Neural crest cell (in vitro differentiated cells): Measurements from ENCODE around the gene OR51D1. TPM values are rescaled to one million over a fixed set of nuclear protein-coding genes. Genes with fewer than 3 reads are reported as not detected.
A peak's percentile ranks its signal among the peaks of the same experiment; 100 is the strongest.

ENCODE experiments used
- DNase-seq: peaks from one replicate; pipeline ENCODE4 v3.0.0; 2021; ENCODE audit warnings: low read depth, mixed read lengths, low spot score
- H3K27ac Mint-ChIP-seq: one replicate; pipeline ENCODE4 v1.8.0; 2021; ENCODE audit warnings: mild to moderate bottlenecking, mixed read lengths; ENCODE audit not compliant: unreplicated experiment
- H3K27me3 Mint-ChIP-seq: 2 replicates; pipeline ENCODE4 v1.8.0; 2021; ENCODE audit warnings: low read depth, mild to moderate bottlenecking, mixed read lengths
- H3K36me3 Mint-ChIP-seq: 2 replicates; pipeline ENCODE4 v1.8.0; 2021; ENCODE audit warnings: low read depth, mild to moderate bottlenecking, mixed read lengths
- H3K4me1 Mint-ChIP-seq: 2 replicates; pipeline ENCODE4 v1.8.0; 2021; ENCODE audit warnings: mixed read lengths
- H3K4me3 Mint-ChIP-seq: one replicate; pipeline ENCODE4 v1.8.0; 2021; ENCODE audit warnings: mild to moderate bottlenecking, mixed read lengths
- H3K9me3 Mint-ChIP-seq: 2 replicates; pipeline ENCODE4 v1.8.0; 2021; ENCODE audit warnings: mixed read lengths
- total RNA-seq: library from RNA; stranded (reverse); gene quantifications from 2 replicates; pipeline ENCODE4 v1.2.1, GENCODE V29; 2021
- TF ChIP-seq, protein P1 (sequence below): fragments of 200-600 bp; sonication (generic); conservative IDR thresholded peaks from 2 replicates; pipeline ENCODE4 v1.5.0; 2021; ENCODE audit warnings: antibody characterized with exemption, mild to moderate bottlenecking

OR51D1 gene
- total RNA-seq, 1 donor from 2014 or later = not detected

DNA sequence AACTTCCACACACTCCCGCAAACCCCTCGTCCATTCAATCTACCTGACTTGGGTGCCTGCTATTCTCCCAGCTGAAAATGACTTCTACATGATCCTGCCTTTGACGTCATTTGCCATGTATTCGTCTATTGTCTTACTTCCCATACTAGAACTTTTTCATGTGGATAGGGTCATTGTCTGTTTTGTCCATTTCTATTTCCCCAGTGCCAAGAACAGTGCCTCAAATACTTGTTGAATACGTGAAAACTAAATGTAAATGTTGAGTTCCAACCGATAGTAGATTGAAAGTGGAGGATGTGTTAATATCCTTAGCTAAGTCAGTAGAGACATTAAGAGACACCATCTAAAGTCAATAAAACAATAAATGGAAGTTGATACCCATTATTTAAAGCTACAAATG, 30.2 kb upstream of the OR51D1 start:
- H3K27ac Mint-ChIP-seq = peak overlapping the region; percentile 3
- peaks cover 18% of the 10 kb centered on the region for H3K27me3 Mint-ChIP-seq
- H3K36me3 Mint-ChIP-seq = no peaks in the 10 kb centered on the region
- TF ChIP-seq, protein P1, sequence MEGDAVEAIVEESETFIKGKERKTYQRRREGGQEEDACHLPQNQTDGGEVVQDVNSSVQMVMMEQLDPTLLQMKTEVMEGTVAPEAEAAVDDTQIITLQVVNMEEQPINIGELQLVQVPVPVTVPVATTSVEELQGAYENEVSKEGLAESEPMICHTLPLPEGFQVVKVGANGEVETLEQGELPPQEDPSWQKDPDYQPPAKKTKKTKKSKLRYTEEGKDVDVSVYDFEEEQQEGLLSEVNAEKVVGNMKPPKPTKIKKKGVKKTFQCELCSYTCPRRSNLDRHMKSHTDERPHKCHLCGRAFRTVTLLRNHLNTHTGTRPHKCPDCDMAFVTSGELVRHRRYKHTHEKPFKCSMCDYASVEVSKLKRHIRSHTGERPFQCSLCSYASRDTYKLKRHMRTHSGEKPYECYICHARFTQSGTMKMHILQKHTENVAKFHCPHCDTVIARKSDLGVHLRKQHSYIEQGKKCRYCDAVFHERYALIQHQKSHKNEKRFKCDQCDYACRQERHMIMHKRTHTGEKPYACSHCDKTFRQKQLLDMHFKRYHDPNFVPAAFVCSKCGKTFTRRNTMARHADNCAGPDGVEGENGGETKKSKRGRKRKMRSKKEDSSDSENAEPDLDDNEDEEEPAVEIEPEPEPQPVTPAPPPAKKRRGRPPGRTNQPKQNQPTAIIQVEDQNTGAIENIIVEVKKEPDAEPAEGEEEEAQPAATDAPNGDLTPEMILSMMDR = no peak
- peak overlapping the region; percentile 96 for H3K4me3 Mint-ChIP-seq
- DNase-seq = no peak
- peaks cover 16% of the 10 kb centered on the region for H3K4me1 Mint-ChIP-seq
- no peaks in the 10 kb centered on the region for H3K9me3 Mint-ChIP-seq

DNA sequence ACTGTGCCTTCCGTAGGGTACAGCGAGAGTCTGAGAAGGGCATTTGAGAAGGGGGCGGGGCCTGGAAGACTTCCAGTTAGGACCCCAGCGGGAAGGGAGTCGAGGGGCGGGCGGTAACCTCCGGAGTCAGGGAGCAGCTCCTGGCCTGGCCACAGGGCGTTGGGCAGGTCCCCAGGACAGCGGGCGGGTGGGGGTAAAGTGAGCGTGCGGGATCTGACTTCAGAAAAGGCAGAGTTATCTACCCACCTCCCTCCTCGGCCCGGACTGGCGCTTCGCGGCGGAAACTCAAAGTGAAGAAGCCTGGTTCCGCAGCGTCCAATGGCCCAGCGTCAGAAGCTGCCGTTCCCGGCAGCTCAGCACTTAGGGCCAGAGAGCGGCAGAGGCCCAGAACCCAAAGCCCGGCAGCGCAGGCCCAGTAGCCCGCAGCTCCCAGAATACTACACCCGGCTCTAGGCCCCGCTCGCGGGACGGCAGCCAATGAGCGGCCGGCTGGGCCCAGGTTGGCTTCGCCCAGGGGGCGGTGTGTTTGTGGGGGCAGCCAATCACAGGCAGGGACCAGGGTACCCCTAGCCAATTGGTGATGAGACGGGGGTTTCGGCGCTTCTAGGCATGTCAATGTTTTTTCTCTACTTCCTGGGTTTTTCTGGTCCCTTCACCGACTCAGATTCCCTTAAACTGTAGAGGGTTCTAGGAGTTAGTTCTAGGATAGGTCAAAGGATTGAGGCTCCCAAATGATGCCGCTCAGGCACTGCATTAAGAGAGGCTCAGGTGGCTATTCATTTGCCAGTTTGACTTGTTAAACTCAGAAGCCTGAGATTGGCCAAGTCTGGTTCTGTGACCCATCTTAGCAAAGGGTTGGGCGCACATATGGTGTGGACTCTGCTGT, 29.3 kb upstream of the OR51D1 start, which contains the start of gene TRIM68:
TRIM68 (minus strand) TSS at position 451 of the 886 bp plus-strand sequence. CDS start 2,727 bp downstream, outside the sequence.
- Mint-ChIP-seq H3K27ac (peak within 1 kb of the TSS; percentile 90), H3K36me3 (no peaks in the 10 kb centered on the region), H3K4me3 (peak within 1 kb of the TSS; percentile 96), H3K27me3 (peaks cover 24% of the 10 kb centered on the region), H3K9me3 (no peaks in the 10 kb centered on the region), H3K4me1 (peaks cover 16% of the 10 kb centered on the region)
- DNase-seq = peak; percentile 87
- TF ChIP-seq, protein P1 = no peak

DNA sequence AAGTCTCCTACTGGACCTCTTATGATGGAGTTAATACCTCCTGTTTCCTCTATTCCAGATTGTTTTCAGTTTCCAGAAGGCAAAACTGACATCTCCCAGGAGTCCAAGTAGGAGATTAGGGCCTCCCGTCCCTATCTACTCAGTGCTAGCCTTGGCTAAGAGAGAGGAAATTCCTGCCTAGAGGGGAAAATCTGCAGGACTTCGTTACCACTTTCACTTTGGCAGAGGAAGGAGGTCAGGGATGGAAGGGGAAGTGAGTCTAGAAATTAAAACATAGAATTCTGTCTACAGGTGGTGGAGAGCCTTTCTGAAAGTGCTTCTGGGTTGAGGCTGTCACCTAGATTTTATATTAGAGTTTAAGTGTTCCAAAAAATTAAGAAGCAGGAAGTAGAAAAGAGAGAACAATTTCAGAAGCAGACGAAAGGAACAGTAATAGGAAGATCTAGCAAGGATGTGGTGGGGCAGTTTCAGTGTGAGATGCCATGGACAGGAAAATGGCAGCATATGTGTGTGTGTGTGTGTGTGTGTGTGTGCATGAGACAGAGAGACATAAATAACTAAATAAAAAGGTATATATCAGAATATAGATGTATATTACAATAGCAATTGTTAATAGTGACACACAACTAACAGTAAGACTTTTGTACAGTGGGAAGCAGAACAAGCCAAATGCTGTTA, 26.9 kb upstream of the OR51D1 start:
- DNase-seq = no peak
- TF ChIP-seq, protein P1 = no peak
- peaks cover 46% of the 10 kb centered on the region for H3K27me3 Mint-ChIP-seq
- H3K36me3 Mint-ChIP-seq = no peaks in the 10 kb centered on the region
- no peak overlapping the region for H3K4me3 Mint-ChIP-seq
- H3K9me3 Mint-ChIP-seq = no peaks in the 10 kb centered on the region
- no peak overlapping the region for H3K27ac Mint-ChIP-seq
- H3K4me1 Mint-ChIP-seq = peaks cover 16% of the 10 kb centered on the region

DNA sequence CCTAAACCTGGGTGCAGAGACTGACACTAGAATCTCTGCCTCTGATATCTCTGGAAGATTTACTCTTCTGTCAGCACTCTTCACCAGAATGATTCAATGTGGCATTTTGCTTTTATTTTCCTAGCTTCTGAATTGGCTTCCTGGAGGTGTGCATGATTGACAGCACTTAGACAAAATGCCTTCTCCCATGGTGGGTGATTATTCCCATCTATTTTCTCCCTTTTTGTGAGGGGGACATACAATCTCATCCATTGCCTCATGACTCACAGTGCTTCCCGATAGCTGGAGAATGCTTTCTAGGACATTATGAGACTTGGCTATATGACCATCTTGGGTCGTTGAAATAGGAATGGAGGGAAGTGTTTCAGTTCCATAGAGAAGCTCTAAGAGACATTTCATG, 25.3 kb upstream of the OR51D1 start:
- no peaks in the 10 kb centered on the region for H3K36me3 Mint-ChIP-seq
- H3K9me3 Mint-ChIP-seq = peaks cover 2% of the 10 kb centered on the region
- no peak overlapping the region for H3K4me3 Mint-ChIP-seq
- DNase-seq = no peak
- peaks cover 52% of the 10 kb centered on the region for H3K27me3 Mint-ChIP-seq
- TF ChIP-seq, protein P1 = no peak
- H3K4me1 Mint-ChIP-seq = peaks cover 12% of the 10 kb centered on the region
- H3K27ac Mint-ChIP-seq = no peak overlapping the region

- no peaks in the 10 kb centered on the region for H3K4me1 Mint-ChIP-seq
- H3K4me3 Mint-ChIP-seq = no peak overlapping the region
- H3K36me3 Mint-ChIP-seq = no peaks in the 10 kb centered on the region
- H3K9me3 Mint-ChIP-seq = peaks cover 2% of the 10 kb centered on the region
- no peak overlapping the region for H3K27ac Mint-ChIP-seq
- TF ChIP-seq, protein P1 = no peak
- no peak for DNase-seq
- peaks cover 52% of the 10 kb centered on the region for H3K27me3 Mint-ChIP-seq
Observed at GRCh38 chr11:4615856-4616444, 21.3 kb upstream of the OR51D1 start.
